ENCODE measurements around the gene METTL2A. TPM values are rescaled to one million over a fixed set of nuclear protein-coding genes. Genes with fewer than 3 reads are reported as not detected.
"Not testable (repeated sequence)": the region's sequence is repeated elsewhere in the genome, so short reads cannot be mapped to it uniquely, and the experiment has no call there.

METTL2A gene
- total RNA-seq, 1 donor from 2014 or later, result 17.9 TPM

DNA sequence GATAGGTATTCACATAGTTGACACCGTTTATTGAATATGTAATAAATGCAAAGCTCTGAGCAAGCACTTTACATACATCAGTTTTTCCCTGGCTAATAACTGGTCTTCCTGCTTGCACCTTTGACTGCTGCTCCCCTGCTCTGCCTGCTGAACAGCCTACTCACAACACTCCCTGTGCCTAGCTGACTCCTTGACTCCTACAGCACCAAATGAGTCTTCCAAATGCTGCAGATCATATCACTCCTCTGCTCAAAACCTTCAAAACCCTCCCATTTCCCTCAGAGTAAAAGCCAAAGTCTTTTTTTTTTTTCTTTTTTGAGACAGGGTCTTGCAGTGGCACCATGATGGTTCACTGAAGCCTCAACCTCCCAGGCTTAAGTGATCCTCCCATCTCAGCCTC lies 24.8 kb upstream of the METTL2A start:
- DNase-seq (ENCODE audit: low spot score), result no peak
- TF ChIP-seq, protein P1, sequence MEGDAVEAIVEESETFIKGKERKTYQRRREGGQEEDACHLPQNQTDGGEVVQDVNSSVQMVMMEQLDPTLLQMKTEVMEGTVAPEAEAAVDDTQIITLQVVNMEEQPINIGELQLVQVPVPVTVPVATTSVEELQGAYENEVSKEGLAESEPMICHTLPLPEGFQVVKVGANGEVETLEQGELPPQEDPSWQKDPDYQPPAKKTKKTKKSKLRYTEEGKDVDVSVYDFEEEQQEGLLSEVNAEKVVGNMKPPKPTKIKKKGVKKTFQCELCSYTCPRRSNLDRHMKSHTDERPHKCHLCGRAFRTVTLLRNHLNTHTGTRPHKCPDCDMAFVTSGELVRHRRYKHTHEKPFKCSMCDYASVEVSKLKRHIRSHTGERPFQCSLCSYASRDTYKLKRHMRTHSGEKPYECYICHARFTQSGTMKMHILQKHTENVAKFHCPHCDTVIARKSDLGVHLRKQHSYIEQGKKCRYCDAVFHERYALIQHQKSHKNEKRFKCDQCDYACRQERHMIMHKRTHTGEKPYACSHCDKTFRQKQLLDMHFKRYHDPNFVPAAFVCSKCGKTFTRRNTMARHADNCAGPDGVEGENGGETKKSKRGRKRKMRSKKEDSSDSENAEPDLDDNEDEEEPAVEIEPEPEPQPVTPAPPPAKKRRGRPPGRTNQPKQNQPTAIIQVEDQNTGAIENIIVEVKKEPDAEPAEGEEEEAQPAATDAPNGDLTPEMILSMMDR (IDR thresholded peaks at IDR 0.05), result no peak
- H3K27me3 Mint-ChIP-seq (ENCODE audit: low read depth), result peaks cover 44% of the 10 kb centered on the region
- H3K4me1 Mint-ChIP-seq (ENCODE audit: low read depth), result no peaks in the 10 kb centered on the region
- peaks cover 2% of the 10 kb centered on the region for H3K36me3 Mint-ChIP-seq (ENCODE audit: low read depth)
- H3K4me3 Mint-ChIP-seq (ENCODE audit: unreplicated experiment), result no peak overlapping the region
- H3K9me3 Mint-ChIP-seq (ENCODE audit: low read depth), result peaks cover 6% of the 10 kb centered on the region
- H3K27ac Mint-ChIP-seq (ENCODE audit: unreplicated experiment), result no peak overlapping the region

DNA sequence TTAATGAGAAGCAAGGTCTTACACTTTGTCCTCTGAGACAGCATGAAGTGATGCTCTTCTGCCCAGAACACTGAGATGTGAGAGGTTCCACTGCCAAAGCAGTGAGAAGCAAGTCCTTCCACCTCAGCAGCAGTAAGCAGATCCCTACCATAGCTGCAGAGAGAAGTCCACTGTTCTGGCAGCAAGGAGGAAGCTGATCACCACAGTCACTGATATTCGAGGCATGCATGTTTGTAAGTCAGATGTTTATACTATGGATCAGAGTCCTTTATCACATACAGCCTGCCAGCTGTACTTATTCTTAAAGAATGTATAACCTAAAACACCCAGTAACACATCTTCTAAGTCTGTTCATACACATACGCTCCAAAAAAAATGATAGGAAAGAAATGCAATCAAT lies 18.2 kb upstream of the METTL2A start:
- Mint-ChIP-seq H3K4me1 (ENCODE audit: low read depth) (no peaks in the 10 kb centered on the region), H3K4me3 (ENCODE audit: unreplicated experiment) (no peak overlapping the region), H3K9me3 (ENCODE audit: low read depth) (peaks cover 6% of the 10 kb centered on the region), H3K27me3 (ENCODE audit: low read depth) (peaks cover 40% of the 10 kb centered on the region), H3K36me3 (ENCODE audit: low read depth) (peaks cover 2% of the 10 kb centered on the region), H3K27ac (ENCODE audit: unreplicated experiment) (no peak overlapping the region)
- no peak for DNase-seq (ENCODE audit: low spot score)
- TF ChIP-seq, protein P1 (IDR thresholded peaks at IDR 0.05), result no peak

DNA sequence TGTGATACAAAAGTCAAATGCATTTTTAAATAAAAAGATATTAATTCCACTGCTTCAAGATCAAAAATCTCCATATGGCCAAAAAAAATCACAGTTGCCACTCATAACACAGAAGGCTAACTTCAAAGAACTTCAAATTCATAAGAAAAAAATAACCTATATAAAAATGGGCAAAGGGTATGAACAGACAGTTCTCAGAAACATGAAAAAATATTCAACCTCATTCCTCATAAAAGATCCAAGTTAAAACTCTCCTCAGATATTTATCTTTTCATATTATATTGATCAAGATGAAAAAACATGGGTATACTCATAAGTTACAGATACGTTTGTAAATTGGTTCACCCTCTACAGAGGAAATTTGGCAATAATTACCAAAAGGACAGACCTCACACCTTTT lies 10.6 kb upstream of the METTL2A start:
- Mint-ChIP-seq H3K27me3 (ENCODE audit: low read depth) (peaks cover 21% of the 10 kb centered on the region), H3K9me3 (ENCODE audit: low read depth) (peaks cover 11% of the 10 kb centered on the region)
- not testable (repeated sequence) for H3K27ac Mint-ChIP-seq (ENCODE audit: unreplicated experiment); H3K4me3 Mint-ChIP-seq (ENCODE audit: unreplicated experiment); H3K36me3 Mint-ChIP-seq (ENCODE audit: low read depth); DNase-seq (ENCODE audit: low spot score); H3K4me1 Mint-ChIP-seq (ENCODE audit: low read depth)

DNA sequence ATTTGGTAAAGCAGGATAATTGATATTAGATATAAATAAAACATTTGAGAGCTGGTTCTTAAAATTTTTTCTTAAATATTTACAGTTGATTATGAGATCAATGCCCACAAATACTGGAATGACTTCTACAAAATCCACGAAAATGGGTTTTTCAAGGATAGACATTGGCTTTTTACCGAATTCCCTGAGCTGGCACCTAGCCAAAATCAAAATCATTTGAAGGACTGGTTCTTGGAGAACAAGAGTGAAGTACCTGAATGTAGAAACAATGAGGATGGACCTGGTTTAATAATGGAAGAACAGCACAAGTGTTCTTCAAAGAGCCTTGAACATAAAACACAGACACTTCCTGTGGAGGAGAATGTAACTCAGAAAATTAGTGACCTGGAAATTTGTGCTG lies 2.5 kb downstream of the METTL2A start:
- H3K36me3 Mint-ChIP-seq (ENCODE audit: low read depth); H3K9me3 Mint-ChIP-seq (ENCODE audit: low read depth); H3K27me3 Mint-ChIP-seq (ENCODE audit: low read depth); H3K27ac Mint-ChIP-seq (ENCODE audit: unreplicated experiment); H3K4me3 Mint-ChIP-seq (ENCODE audit: unreplicated experiment); DNase-seq (ENCODE audit: low spot score): not testable (repeated sequence)
- peaks cover 21% of the 10 kb centered on the region for H3K4me1 Mint-ChIP-seq (ENCODE audit: low read depth)

DNA sequence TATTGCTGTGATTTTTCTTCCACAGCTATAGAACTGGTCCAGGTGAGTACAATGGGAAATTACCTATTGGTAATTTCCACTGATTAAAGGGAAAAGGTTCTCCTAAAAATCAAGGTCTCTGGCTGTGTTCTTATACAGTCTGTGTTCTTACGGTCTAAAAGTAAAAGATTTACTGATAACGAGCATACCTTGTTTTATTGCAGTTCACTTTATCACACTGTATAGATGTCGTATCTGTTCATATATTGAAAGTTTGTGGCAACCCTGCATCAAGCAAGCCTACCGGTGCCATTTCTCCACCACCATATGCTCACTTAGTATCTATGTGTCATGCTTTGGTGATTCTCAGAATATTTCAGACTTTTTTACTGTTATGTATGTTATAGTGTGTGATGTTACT lies 11.6 kb downstream of the METTL2A start:
- H3K9me3 Mint-ChIP-seq (ENCODE audit: low read depth); DNase-seq (ENCODE audit: low spot score); H3K4me1 Mint-ChIP-seq (ENCODE audit: low read depth); H3K27me3 Mint-ChIP-seq (ENCODE audit: low read depth); H3K27ac Mint-ChIP-seq (ENCODE audit: unreplicated experiment); H3K4me3 Mint-ChIP-seq (ENCODE audit: unreplicated experiment); H3K36me3 Mint-ChIP-seq (ENCODE audit: low read depth): not testable (repeated sequence)

DNA sequence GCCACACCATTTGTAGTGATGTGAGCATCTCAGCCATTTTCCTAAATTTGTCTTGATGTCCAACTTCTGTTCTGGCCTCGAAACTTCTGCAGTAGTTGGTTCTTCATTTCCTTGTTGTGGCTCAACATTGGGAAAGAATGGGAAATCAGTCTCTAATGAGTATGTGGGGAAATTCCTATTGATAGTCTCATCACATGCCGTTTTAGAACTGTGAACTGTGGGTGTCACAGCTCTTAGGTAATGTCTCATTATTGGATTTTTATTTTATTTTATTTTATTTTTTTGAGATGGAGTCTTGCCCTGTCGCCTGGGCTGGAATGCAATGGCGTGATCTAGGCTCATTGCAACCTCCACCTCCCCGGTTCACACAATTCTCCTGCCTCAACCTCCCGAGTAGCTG lies 17.5 kb downstream of the METTL2A start:
- peaks cover 17% of the 10 kb centered on the region for H3K36me3 Mint-ChIP-seq (ENCODE audit: low read depth)
- not testable (repeated sequence) for H3K27me3 Mint-ChIP-seq (ENCODE audit: low read depth); H3K27ac Mint-ChIP-seq (ENCODE audit: unreplicated experiment); DNase-seq (ENCODE audit: low spot score); H3K4me3 Mint-ChIP-seq (ENCODE audit: unreplicated experiment); H3K4me1 Mint-ChIP-seq (ENCODE audit: low read depth); H3K9me3 Mint-ChIP-seq (ENCODE audit: low read depth)

DNA sequence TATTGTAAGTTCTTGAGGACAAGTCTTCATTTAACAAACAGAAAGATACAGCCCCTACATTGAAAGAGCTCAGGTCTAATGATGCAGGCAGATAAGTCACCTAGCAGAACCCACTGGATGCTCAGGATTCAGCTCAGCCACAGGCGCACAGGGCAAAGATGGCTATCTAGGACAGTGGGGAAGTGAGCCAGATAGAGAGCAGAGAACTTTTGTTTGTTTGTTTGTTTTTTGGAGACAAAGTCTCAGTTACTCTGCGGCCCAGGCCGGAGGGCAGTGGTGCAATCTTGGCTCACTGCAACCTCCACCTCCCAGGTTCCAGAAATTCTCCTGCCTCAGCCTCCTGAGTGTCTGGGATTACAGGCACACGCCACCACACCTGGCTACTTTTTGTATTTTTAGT lies 20.4 kb downstream of the METTL2A start:
- H3K9me3 Mint-ChIP-seq (ENCODE audit: low read depth), result no peaks in the 10 kb centered on the region
- peaks cover 33% of the 10 kb centered on the region for H3K36me3 Mint-ChIP-seq (ENCODE audit: low read depth)
- no peak overlapping the region for H3K4me3 Mint-ChIP-seq (ENCODE audit: unreplicated experiment)
- no peaks in the 10 kb centered on the region for H3K27me3 Mint-ChIP-seq (ENCODE audit: low read depth)
- no peak for DNase-seq (ENCODE audit: low spot score)
- TF ChIP-seq, protein P1 (IDR thresholded peaks at IDR 0.05), result no peak
- H3K4me1 Mint-ChIP-seq (ENCODE audit: low read depth), result no peaks in the 10 kb centered on the region
- no peak overlapping the region for H3K27ac Mint-ChIP-seq (ENCODE audit: unreplicated experiment)

DNA sequence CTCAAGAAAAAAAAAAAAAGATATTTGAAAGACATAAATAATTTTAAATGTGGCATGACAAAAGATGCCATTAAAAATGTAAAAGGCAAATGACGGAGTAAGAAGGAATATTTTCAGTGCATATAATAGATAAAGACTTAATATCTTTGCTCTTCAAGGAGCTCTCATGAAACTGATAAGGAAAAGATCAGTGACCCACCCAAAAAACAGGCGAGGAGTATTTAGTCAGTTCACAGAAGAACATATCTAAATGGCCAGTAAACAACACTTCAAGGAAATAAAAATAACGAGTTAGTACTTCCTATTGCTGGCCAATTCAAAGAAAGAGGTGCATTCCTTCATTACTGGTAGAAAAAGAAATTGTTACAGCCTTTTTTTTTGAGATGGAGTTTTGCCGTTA lies 22.1 kb downstream of the METTL2A start:
- H3K27me3 Mint-ChIP-seq (ENCODE audit: low read depth); H3K27ac Mint-ChIP-seq (ENCODE audit: unreplicated experiment); H3K9me3 Mint-ChIP-seq (ENCODE audit: low read depth); H3K4me1 Mint-ChIP-seq (ENCODE audit: low read depth); H3K4me3 Mint-ChIP-seq (ENCODE audit: unreplicated experiment); DNase-seq (ENCODE audit: low spot score): not testable (repeated sequence)
- peaks cover 32% of the 10 kb centered on the region for H3K36me3 Mint-ChIP-seq (ENCODE audit: low read depth)

DNA sequence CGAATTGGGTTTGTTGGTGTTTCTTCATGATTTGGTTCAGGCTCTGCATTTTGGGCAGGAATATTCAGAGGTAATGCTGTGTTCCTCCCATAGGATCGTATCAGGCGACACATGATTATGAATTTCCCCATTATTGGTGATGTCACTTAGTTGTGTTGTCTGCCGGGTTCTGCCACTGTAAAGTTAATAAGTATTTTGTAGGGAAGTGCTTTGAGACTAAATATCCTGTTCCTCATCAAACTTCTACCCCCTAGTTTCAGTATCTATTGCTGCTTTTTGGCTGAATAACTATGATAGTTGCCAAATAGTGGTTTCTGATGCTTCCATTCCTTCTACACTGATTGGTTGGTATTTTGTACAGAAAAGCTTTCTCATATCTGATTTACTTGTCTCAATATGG lies 28.5 kb downstream of the METTL2A start:
- DNase-seq (ENCODE audit: low spot score); H3K27me3 Mint-ChIP-seq (ENCODE audit: low read depth); H3K4me3 Mint-ChIP-seq (ENCODE audit: unreplicated experiment); H3K9me3 Mint-ChIP-seq (ENCODE audit: low read depth); H3K4me1 Mint-ChIP-seq (ENCODE audit: low read depth); H3K27ac Mint-ChIP-seq (ENCODE audit: unreplicated experiment): not testable (repeated sequence)
- peaks cover 18% of the 10 kb centered on the region for H3K36me3 Mint-ChIP-seq (ENCODE audit: low read depth)

DNA sequence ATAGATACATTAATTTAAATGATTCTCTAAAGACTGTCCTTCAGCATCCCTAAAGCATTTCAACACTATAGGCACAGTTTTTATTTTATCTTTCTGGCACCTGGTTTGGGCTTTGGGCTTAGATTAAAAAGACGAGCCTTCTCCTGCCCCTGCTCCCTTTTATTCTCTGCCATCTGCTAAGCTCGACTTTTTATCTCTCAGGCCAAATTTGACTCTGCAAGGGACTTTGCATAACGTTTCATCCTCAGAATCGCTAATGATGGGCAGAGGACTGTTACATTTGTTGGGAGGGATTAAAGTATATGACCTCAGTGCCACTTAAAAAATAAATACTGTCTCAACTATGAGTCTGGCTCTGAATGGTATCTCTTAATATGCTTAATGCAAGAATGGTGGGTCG lies 29.3 kb downstream of the METTL2A start:
- not testable (repeated sequence) for H3K4me3 Mint-ChIP-seq (ENCODE audit: unreplicated experiment); DNase-seq (ENCODE audit: low spot score); H3K27me3 Mint-ChIP-seq (ENCODE audit: low read depth); H3K4me1 Mint-ChIP-seq (ENCODE audit: low read depth); H3K27ac Mint-ChIP-seq (ENCODE audit: unreplicated experiment); H3K9me3 Mint-ChIP-seq (ENCODE audit: low read depth)
- peaks cover 10% of the 10 kb centered on the region for H3K36me3 Mint-ChIP-seq (ENCODE audit: low read depth)

DNA sequence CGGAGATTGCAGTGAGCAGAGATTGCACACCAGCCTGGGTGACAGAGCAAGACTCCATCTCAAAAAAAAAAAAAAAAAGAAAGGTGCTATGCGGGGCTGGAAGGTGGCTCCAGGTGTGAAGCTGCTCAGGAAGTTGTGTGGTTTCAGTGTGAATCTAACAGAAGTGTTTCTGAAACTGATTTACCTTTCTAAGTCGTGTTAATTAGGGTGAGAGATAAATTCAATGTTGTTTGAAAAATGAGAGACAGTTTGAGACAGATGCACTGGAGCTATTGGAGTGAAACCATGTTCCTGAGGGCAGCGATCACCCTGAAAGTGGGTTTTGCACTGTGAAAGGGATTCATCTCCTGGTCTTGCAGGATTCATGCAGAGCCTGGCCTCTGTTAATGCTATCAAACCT lies 30.0 kb downstream of the METTL2A start:
- not testable (repeated sequence) for H3K27me3 Mint-ChIP-seq (ENCODE audit: low read depth); DNase-seq (ENCODE audit: low spot score); H3K27ac Mint-ChIP-seq (ENCODE audit: unreplicated experiment); H3K4me3 Mint-ChIP-seq (ENCODE audit: unreplicated experiment); H3K36me3 Mint-ChIP-seq (ENCODE audit: low read depth); H3K4me1 Mint-ChIP-seq (ENCODE audit: low read depth); H3K9me3 Mint-ChIP-seq (ENCODE audit: low read depth)
